HepG2 (cell line): ENCODE data around the gene DNAJB8. TPM values are rescaled to one million over a fixed set of nuclear protein-coding genes. Genes with fewer than 3 reads are reported as not detected.

ENCODE experiments used
- ATAC-seq: fragments of 200-7000 bp; cut with Tn5 transposase; 3 replicates; pipeline ENCODE4 v1.9.1; 2020; ENCODE audit warnings: mild to moderate bottlenecking, moderate library complexity
- BruUV-seq: library from RNA; stranded (reverse); fragments of 400-500 nt; replicated peaks from 2 replicates; lab custom pipeline; 2021; lab: Mats Ljungman, UMichigan
- CTCF ChIA-PET: fragments of 300-600 bp; formaldehyde crosslinking; extraction: SDS; loops from one replicate; lab custom pipeline; 2021; ENCODE audit warnings: low total read pairs, inconsistent platforms, low intra/inter-chr PET ratio; lab: Yijun Ruan, JAX
- POLR2A ChIA-PET: fragments of 350-600 bp; sonication (Branson Sonifier 250); formaldehyde crosslinking; loops from one replicate; lab custom pipeline; 2020; ENCODE audit warnings: antibody characterized with exemption, inconsistent platforms; lab: Yijun Ruan, JAX
- DNase-seq: peaks from one replicate; pipeline ENCODE4 v3.0.0-alpha.2; 2015; ENCODE audit warnings: low spot score
- FAIRE-seq: peaks from 3 replicates; lab custom pipeline; 2011; peaks lifted over from hg19 to GRCh38; lab: Jason Lieb, UNC
- H2AFZ ChIP-seq: one replicate; pipeline ENCODE4 v1.6.1; 2011; ENCODE audit warnings: low read length, inconsistent platforms
- H3K27ac ChIP-seq: fragments of 300-600 bp; 3 replicates; pipeline ENCODE4 v1.8.0; 2011; ENCODE audit warnings: mixed run types, mild to moderate bottlenecking, mixed read lengths, low read length, inconsistent platforms; ENCODE audit not compliant: insufficient read depth; ENCODE audit errors: extremely low read length
- H3K27me3 ChIP-seq, 2 experiments: fragments of 200-600 bp in 1 of 2; 2 replicates in 1 of 2; 3 replicates in 1 of 2; pipeline versions ENCODE4 v1.6.0 to v1.8.0; 2011; ENCODE audit warnings: low read length in 2 of 2, mild to moderate bottlenecking in 2 of 2, moderate library complexity in 2 of 2, inconsistent platforms in 1 of 2; ENCODE audit not compliant: insufficient read depth in 2 of 2, control insufficient read depth in 1 of 2
- H3K36me3 ChIP-seq, 2 experiments: fragments of 200-600 bp in 1 of 2; replicated peaks in 1 of 2; 2 replicates in 1 of 2; 3 replicates in 1 of 2; pipeline versions ENCODE4 v1.5.1 to v1.8.0; 2011; ENCODE audit warnings: low read length in 2 of 2, inconsistent platforms in 1 of 2; ENCODE audit not compliant: insufficient read depth in 2 of 2, control insufficient read depth in 1 of 2
- H3K4me1 ChIP-seq: 2 replicates; pipeline ENCODE4 v1.5.1; 2012; ENCODE audit warnings: low read length, inconsistent platforms; ENCODE audit not compliant: insufficient read depth
- H3K4me2 ChIP-seq: 2 replicates; pipeline ENCODE4 v1.6.0; 2011; ENCODE audit warnings: low read depth, low read length, inconsistent platforms
- H3K4me3 ChIP-seq, 3 experiments: fragments of 200-600 bp in 1 of 3; sonication (generic), shearing (Covaris generic) in 1 of 3; replicated peaks in 1 of 3; 2 replicates each; pipeline ENCODE4 v1.5.1; 2011 to 2016; ENCODE audit warnings: low read length in 3 of 3, inconsistent platforms in 2 of 3, low read depth in 2 of 3, mild to moderate bottlenecking in 2 of 3, control low read depth in 1 of 3, mixed read lengths in 1 of 3; ENCODE audit not compliant: insufficient read depth in 1 of 3
- H3K79me2 ChIP-seq: one replicate; pipeline ENCODE4 v1.6.1; 2011; ENCODE audit warnings: low read length, inconsistent platforms; ENCODE audit not compliant: insufficient read depth
- H3K9ac ChIP-seq: 2 replicates; pipeline ENCODE4 v1.6.0; 2011; ENCODE audit warnings: mild to moderate bottlenecking, low read depth, low read length, inconsistent platforms; ENCODE audit not compliant: insufficient read depth
- H3K9me3 ChIP-seq: 2 replicates; pipeline ENCODE4 v1.5.1; 2012; ENCODE audit warnings: mild to moderate bottlenecking, low read length
- H4K20me1 ChIP-seq: 2 replicates; pipeline ENCODE4 v1.6.0; 2011; ENCODE audit warnings: inconsistent platforms, mild to moderate bottlenecking, low read length, moderate library complexity; ENCODE audit not compliant: insufficient read depth
- TBP ChIP-seq: sonication (generic); formaldehyde crosslinking; IDR thresholded peaks from 2 replicates; pipeline ENCODE4 v1.5.0; 2020; ENCODE audit warnings: missing genetic modification reagents
- U2AF1 ChIP-seq: fragments of 200-400 bp; formaldehyde crosslinking; optimal IDR thresholded peaks from 2 replicates; pipeline ENCODE3; 2017; ENCODE audit warnings: mild to moderate bottlenecking, low read depth, low read length
- ZNF580 ChIP-seq: IDR thresholded peaks from 2 replicates; pipeline ENCODE4 v1.6.1; 2016; ENCODE audit warnings: low read depth, borderline replicate concordance
- ZNF746 ChIP-seq: sonication (generic); formaldehyde crosslinking; IDR thresholded peaks from 2 replicates; pipeline ENCODE4 v1.8.0; 2022; ENCODE audit warnings: mild to moderate bottlenecking, missing genetic modification reagents
- WGBS: methylation state at CpG from one replicate; pipeline ENCODE4 v1.1.6; 2017; ENCODE audit warnings: low lambda C conversion rate; 5-methylcytosine and 5-hydroxymethylcytosine counted together
- in situ Hi-C: cut with HindIII; loops from 2 replicates; pipeline ENCODE4 v1.10.0; 2017; ENCODE audit warnings: low pct_unique_long_range_greater_than_20kb; ENCODE audit not compliant: extremely low pct_ligation_motif_present
- intact Hi-C: fragments of 100-400 bp; cut with micrococcal nuclease; formaldehyde crosslinking; loops from one replicate; pipeline ENCODE4 v1.10.0; 2022; ENCODE audit not compliant: unreplicated experiment
- polyA plus RNA-seq, 8 experiments: library from polyadenylated mRNA; depleted of rRNA in 3 of 8; stranded (reverse) in 7 of 8; unstranded in 1 of 8; fragments of >200 nt; fragmentation: Illumina TruSeq in 4 of 8; extraction: Trizol in 4 of 8; gene quantifications; 2 replicates each; pipeline versions ENCODE4 v1.2.1 to v1.2.3, GENCODE V29; 2011 to 2016; ENCODE audit warnings: low read depth in 4 of 8, missing spikeins in 1 of 8, mixed read lengths in 1 of 8; ENCODE audit not compliant: insufficient read depth in 1 of 8
- total RNA-seq, 5 experiments: library from RNA; depleted of rRNA; stranded (reverse); fragments of >200 nt; fragmentation: Illumina TruSeq; extraction: Trizol; gene quantifications; 2 replicates each; pipeline ENCODE4 v1.2.3, GENCODE V29; 2016; ENCODE audit warnings: low read depth in 1 of 5
- TF ChIP-seq, protein P1 (sequence below): sonication (generic); formaldehyde crosslinking; IDR thresholded peaks from 2 replicates; pipeline ENCODE4 v1.4.0; 2020; ENCODE audit warnings: mild to moderate bottlenecking, missing genetic modification reagents, borderline replicate concordance
- TF ChIP-seq, protein P2 (sequence below): sonication (generic); formaldehyde crosslinking; IDR thresholded peaks from 2 replicates; pipeline ENCODE4 v1.4.0; 2020; ENCODE audit warnings: missing genetic modification reagents, borderline replicate concordance
- TF ChIP-seq, protein P3 (sequence below): sonication (generic); formaldehyde crosslinking; IDR thresholded peaks from 2 replicates; pipeline ENCODE4 v1.4.0; 2020; ENCODE audit warnings: mild to moderate bottlenecking, missing genetic modification reagents

Gene DNAJB8
- total and polyA plus RNA-seq, 2 of the 13 experiments (the other 11 are each of a cell fraction or from before 2014, with no cell fraction given), result not detected

- 65% methylated on average over 3 of the region's 3 CpGs for WGBS
- in situ Hi-C loops, result no loop called here
Measured at GRCh38 chr3:128501431-128501830, 34.7 kb upstream of the DNAJB8 start.

More at GRCh38 chr3:128501431-128501830, 34.7 kb upstream of the DNAJB8 start:
- ATAC-seq, result no peak
- no peaks in the 10 kb centered on the region for H3K79me2 ChIP-seq
- TF ChIP-seq ZNF746 (CRISPR knock-in tag) (no peak), TBP (no peak), ZNF580 (CRISPR knock-in tag) (no peak), U2AF1 (no peak)
- TF ChIP-seq, protein P1, sequence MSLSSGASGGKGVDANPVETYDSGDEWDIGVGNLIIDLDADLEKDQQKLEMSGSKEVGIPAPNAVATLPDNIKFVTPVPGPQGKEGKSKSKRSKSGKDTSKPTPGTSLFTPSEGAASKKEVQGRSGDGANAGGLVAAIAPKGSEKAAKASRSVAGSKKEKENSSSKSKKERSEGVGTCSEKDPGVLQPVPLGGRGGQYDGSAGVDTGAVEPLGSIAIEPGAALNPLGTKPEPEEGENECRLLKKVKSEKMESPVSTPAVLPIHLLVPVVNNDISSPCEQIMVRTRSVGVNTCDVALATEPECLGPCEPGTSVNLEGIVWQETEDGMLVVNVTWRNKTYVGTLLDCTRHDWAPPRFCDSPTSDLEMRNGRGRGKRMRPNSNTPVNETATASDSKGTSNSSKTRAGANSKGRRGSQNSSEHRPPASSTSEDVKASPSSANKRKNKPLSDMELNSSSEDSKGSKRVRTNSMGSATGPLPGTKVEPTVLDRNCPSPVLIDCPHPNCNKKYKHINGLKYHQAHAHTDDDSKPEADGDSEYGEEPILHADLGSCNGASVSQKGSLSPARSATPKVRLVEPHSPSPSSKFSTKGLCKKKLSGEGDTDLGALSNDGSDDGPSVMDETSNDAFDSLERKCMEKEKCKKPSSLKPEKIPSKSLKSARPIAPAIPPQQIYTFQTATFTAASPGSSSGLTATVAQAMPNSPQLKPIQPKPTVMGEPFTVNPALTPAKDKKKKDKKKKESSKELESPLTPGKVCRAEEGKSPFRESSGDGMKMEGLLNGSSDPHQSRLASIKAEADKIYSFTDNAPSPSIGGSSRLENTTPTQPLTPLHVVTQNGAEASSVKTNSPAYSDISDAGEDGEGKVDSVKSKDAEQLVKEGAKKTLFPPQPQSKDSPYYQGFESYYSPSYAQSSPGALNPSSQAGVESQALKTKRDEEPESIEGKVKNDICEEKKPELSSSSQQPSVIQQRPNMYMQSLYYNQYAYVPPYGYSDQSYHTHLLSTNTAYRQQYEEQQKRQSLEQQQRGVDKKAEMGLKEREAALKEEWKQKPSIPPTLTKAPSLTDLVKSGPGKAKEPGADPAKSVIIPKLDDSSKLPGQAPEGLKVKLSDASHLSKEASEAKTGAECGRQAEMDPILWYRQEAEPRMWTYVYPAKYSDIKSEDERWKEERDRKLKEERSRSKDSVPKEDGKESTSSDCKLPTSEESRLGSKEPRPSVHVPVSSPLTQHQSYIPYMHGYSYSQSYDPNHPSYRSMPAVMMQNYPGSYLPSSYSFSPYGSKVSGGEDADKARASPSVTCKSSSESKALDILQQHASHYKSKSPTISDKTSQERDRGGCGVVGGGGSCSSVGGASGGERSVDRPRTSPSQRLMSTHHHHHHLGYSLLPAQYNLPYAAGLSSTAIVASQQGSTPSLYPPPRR (CRISPR knock-in tag), result no peak
- TF ChIP-seq, protein P2, sequence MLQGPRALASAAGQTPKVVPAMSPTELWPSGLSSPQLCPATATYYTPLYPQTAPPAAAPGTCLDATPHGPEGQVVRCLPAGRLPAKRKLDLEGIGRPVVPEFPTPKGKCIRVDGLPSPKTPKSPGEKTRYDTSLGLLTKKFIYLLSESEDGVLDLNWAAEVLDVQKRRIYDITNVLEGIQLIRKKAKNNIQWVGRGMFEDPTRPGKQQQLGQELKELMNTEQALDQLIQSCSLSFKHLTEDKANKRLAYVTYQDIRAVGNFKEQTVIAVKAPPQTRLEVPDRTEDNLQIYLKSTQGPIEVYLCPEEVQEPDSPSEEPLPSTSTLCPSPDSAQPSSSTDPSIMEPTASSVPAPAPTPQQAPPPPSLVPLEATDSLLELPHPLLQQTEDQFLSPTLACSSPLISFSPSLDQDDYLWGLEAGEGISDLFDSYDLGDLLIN (CRISPR knock-in tag), result no peak
- TF ChIP-seq, protein P3, sequence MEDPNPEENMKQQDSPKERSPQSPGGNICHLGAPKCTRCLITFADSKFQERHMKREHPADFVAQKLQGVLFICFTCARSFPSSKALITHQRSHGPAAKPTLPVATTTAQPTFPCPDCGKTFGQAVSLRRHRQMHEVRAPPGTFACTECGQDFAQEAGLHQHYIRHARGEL, result no peak
- ChIA-PET POLR2A (no interaction called here), CTCF (no interaction called here)
- H3K4me3 ChIP-seq, result no peak overlapping the region
- no peaks in the 10 kb centered on the region for H3K4me1 ChIP-seq
- H3K27me3 ChIP-seq, result no peaks in the 10 kb centered on the region
- H3K4me2 ChIP-seq, result no peak overlapping the region
- no peak overlapping the region for H3K9ac ChIP-seq
- H4K20me1 ChIP-seq, result 0 out of 2 replicates have a peak, but pooled peaks cover 6% of the 10 kb centered on the region
- 0 out of 5 replicates have a peak, but pooled peaks cover 0 to 1% of the 10 kb centered on the region in 2 experiments for H3K36me3 ChIP-seq
- intact Hi-C loops, result no loop called here
- no peak overlapping the region for H3K27ac ChIP-seq
- FAIRE-seq, result no peak
- BruUV-seq, result TSS peak; percentile 21
- no peak overlapping the region for H2AFZ ChIP-seq
- DNase-seq, result no peak
- no peaks in the 10 kb centered on the region for H3K9me3 ChIP-seq
